ENCODE measurements around the gene TNRC18.

TNRC18 gene

DNA sequence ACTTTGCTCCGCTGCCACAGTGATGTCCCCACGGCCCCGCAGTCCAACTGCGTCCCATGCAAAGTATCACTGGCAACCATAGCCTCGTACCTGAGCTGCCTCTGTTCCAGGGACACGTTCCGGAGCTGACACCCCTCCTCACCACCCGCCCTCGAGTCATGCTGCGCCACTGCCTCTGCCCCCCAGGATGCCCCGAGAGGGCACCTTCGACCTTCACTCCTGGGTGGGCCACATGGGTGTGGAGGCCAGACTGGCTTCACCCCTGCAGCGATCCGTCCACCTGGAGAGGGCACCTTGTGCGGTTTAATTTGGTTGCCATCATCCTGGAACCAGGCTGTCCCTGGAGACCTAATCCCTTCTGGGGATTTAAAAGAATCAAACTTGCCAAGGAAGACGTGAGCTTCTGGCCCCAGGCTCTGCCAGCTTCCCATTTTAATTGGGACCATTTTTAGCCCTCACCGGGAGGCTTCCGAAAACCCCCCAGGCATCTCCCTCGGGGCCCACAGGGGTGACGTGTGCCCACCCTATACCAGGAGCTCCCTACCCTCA, 19.2 kb upstream of the TNRC18 start:
- TF ChIP-seq, protein P1, sequence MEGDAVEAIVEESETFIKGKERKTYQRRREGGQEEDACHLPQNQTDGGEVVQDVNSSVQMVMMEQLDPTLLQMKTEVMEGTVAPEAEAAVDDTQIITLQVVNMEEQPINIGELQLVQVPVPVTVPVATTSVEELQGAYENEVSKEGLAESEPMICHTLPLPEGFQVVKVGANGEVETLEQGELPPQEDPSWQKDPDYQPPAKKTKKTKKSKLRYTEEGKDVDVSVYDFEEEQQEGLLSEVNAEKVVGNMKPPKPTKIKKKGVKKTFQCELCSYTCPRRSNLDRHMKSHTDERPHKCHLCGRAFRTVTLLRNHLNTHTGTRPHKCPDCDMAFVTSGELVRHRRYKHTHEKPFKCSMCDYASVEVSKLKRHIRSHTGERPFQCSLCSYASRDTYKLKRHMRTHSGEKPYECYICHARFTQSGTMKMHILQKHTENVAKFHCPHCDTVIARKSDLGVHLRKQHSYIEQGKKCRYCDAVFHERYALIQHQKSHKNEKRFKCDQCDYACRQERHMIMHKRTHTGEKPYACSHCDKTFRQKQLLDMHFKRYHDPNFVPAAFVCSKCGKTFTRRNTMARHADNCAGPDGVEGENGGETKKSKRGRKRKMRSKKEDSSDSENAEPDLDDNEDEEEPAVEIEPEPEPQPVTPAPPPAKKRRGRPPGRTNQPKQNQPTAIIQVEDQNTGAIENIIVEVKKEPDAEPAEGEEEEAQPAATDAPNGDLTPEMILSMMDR (IDR thresholded peaks at IDR 0.05; ENCODE audit: control insufficient read depth, insufficient read depth, low read depth, low read length, missing control alignments): no peak
- no peak for DNase-seq (ENCODE audit: low read depth)
- H3K4me3 ChIP-seq (ENCODE audit: control insufficient read depth, low read depth, low read length): no peak overlapping the region

DNA sequence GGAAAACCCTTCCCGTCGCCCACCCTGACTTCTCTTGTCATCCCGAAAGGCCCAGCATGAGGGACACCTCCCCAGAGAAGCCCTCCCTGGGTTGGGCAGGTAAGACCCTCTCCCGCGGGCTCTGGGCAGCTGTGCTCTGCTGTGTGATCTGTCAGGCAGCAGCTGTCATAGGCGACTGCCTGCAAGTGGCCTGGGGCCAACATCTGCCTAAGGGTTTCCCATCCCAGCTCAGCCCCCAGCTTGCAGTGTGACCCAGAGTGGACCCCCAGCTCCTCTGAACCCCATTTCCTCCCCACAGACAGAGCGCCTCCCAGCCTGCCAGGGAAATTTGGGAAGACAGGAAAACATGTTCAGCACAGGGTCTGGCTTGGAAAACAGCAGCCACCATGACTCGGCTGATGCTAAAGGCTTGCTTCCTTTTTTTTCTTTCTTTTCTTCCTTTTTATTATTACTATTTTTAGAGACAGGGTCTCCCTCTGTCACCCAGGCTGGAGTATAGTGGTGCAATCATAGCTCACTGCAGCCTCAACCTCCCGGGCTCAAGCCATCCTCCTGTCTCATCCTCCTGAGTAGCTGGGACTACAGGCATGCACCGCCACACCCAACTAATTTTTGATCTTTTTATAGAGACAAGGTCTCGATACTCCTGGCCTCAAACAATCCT, 18.3 kb upstream of the TNRC18 start:
- TF ChIP-seq, protein P1 (IDR thresholded peaks at IDR 0.05; ENCODE audit: control insufficient read depth, insufficient read depth, low read depth, low read length, missing control alignments): no peak
- no peak overlapping the region for H3K4me3 ChIP-seq (ENCODE audit: control insufficient read depth, low read depth, low read length)
- no peak for DNase-seq (ENCODE audit: low read depth)

DNA sequence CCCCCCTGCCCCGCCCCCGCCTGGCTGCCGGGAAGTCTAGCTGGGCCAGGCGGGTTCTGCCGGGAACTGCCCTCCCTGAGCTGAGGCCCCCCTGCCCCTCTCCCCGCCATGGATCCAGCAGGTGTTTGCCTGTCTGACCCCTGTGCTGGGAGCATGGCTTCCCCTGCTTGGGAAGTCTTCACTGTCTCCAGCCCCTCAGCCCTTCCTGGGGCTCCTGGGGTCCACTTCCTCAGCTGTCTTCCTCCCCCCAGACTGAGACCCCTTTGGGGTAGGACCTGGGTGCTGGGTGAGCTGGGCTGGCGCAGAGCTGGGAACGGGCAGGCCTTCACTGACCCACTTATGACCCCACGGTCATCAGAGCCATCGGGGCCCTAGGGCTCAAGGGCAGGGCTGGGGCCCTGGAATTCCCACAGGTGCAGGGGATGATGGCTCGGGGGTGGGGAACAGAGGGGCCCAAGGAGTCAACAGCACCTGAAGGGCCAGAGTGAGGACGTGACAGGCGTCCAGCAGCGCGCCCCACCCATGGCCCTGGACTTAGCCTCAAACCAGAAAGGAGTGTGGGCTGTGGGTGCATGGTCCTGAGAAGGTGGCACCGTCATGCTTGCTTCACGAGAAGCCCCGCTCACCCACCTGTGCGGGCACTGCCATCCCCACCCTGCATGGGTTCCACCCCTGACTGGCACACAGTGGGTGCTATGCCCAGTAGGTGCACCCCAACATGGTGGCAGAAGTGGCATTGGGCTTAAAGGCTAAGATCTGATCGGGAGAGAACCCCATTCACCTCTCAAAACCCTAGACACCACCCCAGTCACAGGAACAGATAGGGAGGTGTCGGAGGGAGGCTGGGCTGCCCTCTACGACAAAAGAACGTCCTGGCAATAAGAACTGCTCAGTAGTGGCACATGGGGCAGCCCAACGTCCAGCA, 16.2 kb upstream of the TNRC18 start:
- H3K4me3 ChIP-seq (ENCODE audit: control insufficient read depth, low read depth, low read length): no peak overlapping the region
- TF ChIP-seq, protein P1 (IDR thresholded peaks at IDR 0.05; ENCODE audit: control insufficient read depth, insufficient read depth, low read depth, low read length, missing control alignments): no peak
- DNase-seq (ENCODE audit: low read depth): no peak

DNA sequence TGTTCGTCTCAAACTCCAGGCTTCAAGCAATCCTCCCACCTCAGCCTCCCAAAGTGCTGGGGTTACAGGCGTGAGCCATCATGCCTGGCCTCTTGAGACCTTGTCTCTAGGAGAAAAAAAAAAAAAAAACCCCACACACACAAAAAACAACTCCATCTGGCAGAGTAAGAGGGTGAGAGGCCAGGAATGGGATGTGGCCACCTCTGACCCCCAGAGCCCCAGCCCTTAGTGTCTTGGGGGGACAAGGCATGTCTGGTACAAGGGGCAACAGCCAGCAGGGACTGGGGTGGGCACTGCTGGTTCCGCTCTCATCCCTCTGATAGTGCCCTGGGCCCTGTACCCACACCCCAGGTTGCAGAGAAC, 15.6 kb upstream of the TNRC18 start:
- TF ChIP-seq, protein P1 (IDR thresholded peaks at IDR 0.05; ENCODE audit: control insufficient read depth, insufficient read depth, low read depth, low read length, missing control alignments): no peak
- no peak for DNase-seq (ENCODE audit: low read depth)
- no peak overlapping the region for H3K4me3 ChIP-seq (ENCODE audit: control insufficient read depth, low read depth, low read length)

DNA sequence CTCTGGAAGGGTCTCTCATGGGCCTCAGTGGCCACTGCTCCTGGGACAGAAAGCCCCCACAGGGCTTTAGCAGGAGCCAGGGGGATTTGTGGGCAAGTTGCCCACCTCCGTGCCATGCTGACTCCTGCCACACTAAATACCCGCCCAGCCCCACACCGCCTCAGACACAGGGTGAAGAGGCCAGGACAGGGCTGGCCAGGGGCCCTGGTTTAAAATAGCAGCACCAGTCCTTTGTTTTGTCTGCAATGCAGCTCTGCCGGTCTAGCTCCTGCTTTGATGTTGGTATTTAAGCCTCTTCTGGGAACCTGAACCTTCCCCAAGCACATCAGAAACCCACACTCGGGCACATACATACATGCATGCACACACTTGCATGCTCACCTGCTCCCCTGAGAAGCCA, 14.4 kb upstream of the TNRC18 start:
- DNase-seq (ENCODE audit: low read depth): no peak
- TF ChIP-seq, protein P1 (IDR thresholded peaks at IDR 0.05; ENCODE audit: control insufficient read depth, insufficient read depth, low read depth, low read length, missing control alignments): no peak
- no peak overlapping the region for H3K4me3 ChIP-seq (ENCODE audit: control insufficient read depth, low read depth, low read length)

DNA sequence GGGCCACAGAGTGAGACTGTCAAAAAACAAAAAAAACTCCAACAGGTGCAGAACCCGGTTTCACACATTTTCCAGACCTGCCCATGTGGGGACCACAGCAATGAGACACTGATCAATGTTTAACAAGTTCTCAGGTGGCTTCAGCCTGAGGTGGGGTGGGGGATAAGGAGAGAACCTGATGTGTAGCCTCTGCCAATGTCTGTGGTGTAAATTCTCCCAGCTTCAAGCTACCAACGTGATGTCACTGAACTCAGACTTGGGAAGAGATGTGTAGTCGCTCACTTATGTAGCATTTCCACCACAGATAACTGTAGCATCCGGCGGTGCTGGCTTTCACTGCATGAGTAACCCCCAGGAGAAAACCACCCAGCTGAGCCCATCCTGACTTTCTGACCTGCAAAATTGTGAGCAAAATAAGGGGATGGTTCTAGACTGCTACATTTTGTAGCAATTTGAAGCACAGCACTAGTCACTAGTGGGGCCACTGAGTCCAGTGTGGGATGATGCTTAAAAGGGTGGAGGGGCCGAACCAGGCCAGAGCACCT, 13.8 kb upstream of the TNRC18 start:
- TF ChIP-seq, protein P1 (IDR thresholded peaks at IDR 0.05; ENCODE audit: control insufficient read depth, insufficient read depth, low read depth, low read length, missing control alignments): no peak
- no peak overlapping the region for H3K4me3 ChIP-seq (ENCODE audit: control insufficient read depth, low read depth, low read length)
- no peak for DNase-seq (ENCODE audit: low read depth)

Data from AG09309 (cell line).